ENCODE measurements around the gene TIMM44.

DNA sequence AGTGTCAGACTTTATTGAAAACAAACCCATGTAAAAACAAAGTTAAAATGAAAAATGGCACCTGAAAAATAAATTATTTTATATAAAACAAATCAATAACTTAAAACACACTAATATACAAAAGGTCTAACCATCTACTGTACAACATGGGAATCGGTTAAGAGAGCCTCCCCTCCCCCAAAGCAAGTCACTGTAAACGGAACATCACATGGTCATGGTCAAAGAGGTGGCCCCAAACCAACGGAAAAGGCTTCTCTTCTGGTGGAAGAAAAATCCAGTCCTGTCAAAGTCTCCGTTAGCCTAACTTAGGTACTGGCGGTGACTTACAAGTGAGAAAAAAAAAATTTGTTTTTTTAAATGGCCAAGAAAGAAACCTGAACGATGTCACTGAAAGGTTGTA, 15.7 kb upstream of the TIMM44 start:
- no peak for TF ChIP-seq ISL1 (CRISPR knock-in tag; IDR thresholded peaks at IDR 0.05)
- TF ChIP-seq ZFP30 (CRISPR knock-in tag; IDR thresholded peaks at IDR 0.05) = no peak
- TF ChIP-seq CSDC2 (CRISPR knock-in tag; IDR thresholded peaks at IDR 0.05) = no peak
- TF ChIP-seq, protein P1, sequence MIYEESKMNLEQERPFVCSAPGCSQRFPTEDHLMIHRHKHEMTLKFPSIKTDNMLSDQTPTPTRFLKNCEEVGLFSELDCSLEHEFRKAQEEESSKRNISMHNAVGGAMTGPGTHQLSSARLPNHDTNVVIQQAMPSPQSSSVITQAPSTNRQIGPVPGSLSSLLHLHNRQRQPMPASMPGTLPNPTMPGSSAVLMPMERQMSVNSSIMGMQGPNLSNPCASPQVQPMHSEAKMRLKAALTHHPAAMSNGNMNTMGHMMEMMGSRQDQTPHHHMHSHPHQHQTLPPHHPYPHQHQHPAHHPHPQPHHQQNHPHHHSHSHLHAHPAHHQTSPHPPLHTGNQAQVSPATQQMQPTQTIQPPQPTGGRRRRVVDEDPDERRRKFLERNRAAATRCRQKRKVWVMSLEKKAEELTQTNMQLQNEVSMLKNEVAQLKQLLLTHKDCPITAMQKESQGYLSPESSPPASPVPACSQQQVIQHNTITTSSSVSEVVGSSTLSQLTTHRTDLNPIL (CRISPR knock-in tag; IDR thresholded peaks at IDR 0.05; ENCODE audit: low read depth) = no peak
- no peak for TF ChIP-seq ZC3H10 (CRISPR knock-in tag; IDR thresholded peaks at IDR 0.05)
- no peak for TF ChIP-seq ARNTL (CRISPR knock-in tag; IDR thresholded peaks at IDR 0.05; ENCODE audit: borderline replicate concordance, low read depth)
